SK-N-MC (cell line): Measurements from ENCODE around the gene METTL1.

ENCODE experiments used
- EZH2 ChIP-seq: fragments of 200-600 bp; sonication (generic); IDR thresholded peaks from one replicate; pipeline ENCODE4 v1.6.1; 2017; ENCODE audit warnings: antibody characterized with exemption
- POLR2AphosphoS5 ChIP-seq: IDR thresholded peaks from 2 replicates; pipeline ENCODE4 v1.6.1; 2012; ENCODE audit warnings: mild to moderate bottlenecking, low read depth, low read length, borderline replicate concordance

- TF ChIP-seq POLR2AphosphoS5 (no peak), EZH2 (no peak)
These were observed 23.4 kb upstream of the METTL1 start for GRCh38 chr12:57795354-57795753.
